HFF-Myc (cell line): ENCODE measurements around the gene PRSS16.

Experiments
- DNase-seq: peaks from one replicate; pipeline ENCODE4 v3.0.0-alpha.2; 2011; ENCODE audit warnings: low read depth; ENCODE audit errors: extremely low read depth
- H3K4me3 ChIP-seq: replicated peaks from 2 replicates; pipeline ENCODE4 v1.5.1; 2011; ENCODE audit warnings: low read depth, mild to moderate bottlenecking, control low read depth, low read length
- CTCF ChIP-seq: IDR thresholded peaks from 2 replicates; pipeline ENCODE4 v1.5.1; 2012; ENCODE audit warnings: mild to moderate bottlenecking, low read depth, low read length, control low read depth; ENCODE audit errors: missing control alignments

The PRSS16 gene

DNA sequence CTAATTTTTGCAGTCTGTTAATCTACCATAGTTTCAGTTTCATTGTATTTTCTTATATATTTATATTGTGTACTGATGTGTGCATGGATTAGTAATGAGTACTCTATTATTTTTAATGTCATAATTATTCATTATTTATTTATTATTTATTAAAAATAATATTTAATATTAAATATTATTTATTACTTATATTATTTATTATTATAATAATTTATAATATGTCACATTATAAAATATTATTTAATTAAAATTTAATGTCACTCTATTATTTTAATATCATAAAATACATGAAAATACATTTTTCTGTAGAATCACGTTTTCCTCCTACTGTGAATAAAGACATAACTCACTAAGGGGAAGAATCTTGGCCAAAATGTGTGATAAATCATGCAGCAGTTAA is 34.1 kb downstream of the PRSS16 start:
- no peak for DNase-seq
- H3K4me3 ChIP-seq, result no peak overlapping the region; the same call in 1 of the 2 replicates
- no peak for TF ChIP-seq CTCF

- TF ChIP-seq CTCF, result no peak
- no peak for DNase-seq
- H3K4me3 ChIP-seq, result no peak overlapping the region
Observed at GRCh38 chr6:27283279-27283678, 35.8 kb downstream of the PRSS16 start.

GRCh38 chr6:27286141-27286540 is 38.6 kb downstream of the PRSS16 start:
- DNase-seq, result no peak
- TF ChIP-seq CTCF, result no peak
- H3K4me3 ChIP-seq, result no peak overlapping the region

DNA sequence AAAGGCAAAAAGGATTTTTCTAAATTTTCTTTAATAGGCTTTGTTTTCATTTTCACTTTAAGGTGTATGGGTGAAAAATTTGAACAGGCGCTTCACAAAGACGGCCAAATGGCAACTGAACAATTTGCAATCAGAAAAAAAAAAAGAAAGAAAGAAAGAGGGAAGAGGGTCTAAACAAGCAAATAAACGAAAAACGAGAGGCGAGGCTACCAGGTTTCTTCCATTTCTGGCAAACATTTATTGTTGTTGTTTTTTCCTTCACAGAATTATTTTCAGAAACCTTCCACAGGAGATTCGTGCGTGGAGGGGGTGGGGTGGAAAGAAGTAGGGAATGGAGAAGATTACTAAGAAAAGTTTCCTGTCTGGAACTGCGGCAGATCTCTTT is 40.2 kb downstream of the PRSS16 start:
- peak overlapping the region; percentile 28 for H3K4me3 ChIP-seq
- DNase-seq, result no peak
- TF ChIP-seq CTCF, result no peak

GRCh38 chr6:27288136-27289044 is 40.9 kb downstream of the PRSS16 start:
- TF ChIP-seq CTCF, result no peak
- DNase-seq, result no peak
- peak overlapping the region; percentile 28 for H3K4me3 ChIP-seq

- H3K4me3 ChIP-seq, result peak overlapping the region; percentile 27
- DNase-seq, result peak; percentile 73
- TF ChIP-seq CTCF, result no peak
Observed at GRCh38 chr6:27290065-27290849, 42.8 kb downstream of the PRSS16 start.
